Left renal pelvis (tissue), 4 donors: ENCODE data around the gene OSBPL3. TPM values are rescaled to one million over a fixed set of nuclear protein-coding genes. Genes with fewer than 3 reads are reported as not detected.

Experiments
- DNase-seq, 4 donors: peaks; one replicate each; pipeline ENCODE4 v3.0.0-alpha.2; 2013; ENCODE audit warnings: low read depth in 4 of 4, low spot score in 3 of 4
- polyA plus RNA-seq, 4 donors: library from polyadenylated mRNA; unstranded; fragments of 120-200 nt; gene quantifications; one replicate each; pipeline ENCODE4 v1.2.1, GENCODE V29; 2013; ENCODE audit not compliant: insufficient read length in 4 of 4

Gene OSBPL3
- polyA plus RNA-seq, 4 donors: 3.1 to 24.1 (median 21.2) TPM

GRCh38 chr7:24902276-24902675, 77.7 kb downstream of the OSBPL3 start:
- no peak for DNase-seq

DNA sequence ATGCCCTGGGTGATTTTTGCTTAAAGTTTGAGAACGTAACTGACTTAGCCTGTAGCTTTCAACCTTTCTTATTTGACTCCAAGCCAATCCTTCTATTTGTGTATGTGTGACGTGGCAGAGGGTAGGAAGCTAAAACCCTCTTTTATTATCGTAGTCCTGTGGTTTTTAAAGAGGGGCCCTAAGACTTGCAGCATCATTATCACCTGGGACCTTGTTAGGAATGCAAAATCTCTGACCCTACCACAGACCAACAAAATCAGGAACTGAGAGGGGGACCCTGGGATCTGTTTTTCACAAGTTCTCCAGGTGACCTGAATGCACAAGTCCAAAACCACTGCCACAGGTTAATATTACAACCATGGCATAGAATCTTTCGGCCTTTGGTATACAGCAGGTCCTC, 80.1 kb downstream of the OSBPL3 start:
- no peak for DNase-seq

DNA sequence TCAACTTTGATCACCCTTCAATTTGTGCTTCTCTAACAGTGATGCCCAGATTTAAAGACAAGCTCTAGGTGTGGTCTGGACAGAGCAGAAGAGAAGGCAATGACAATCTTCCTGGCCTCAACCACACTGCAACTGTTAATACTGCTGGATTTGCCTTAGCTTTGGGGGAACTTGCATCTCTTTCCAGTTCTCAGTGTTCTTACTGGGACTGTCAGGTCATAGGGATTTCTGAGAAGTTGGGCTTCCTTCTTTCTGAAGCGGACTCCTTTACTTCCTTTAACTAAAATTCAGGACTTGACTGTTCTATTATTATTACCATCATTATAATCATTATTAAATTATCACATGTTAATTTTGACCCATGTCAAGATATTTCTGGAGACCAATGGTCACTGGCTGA, 80.8 kb downstream of the OSBPL3 start:
- no peak for DNase-seq

GRCh38 chr7:24898691-24899090, 81.3 kb downstream of the OSBPL3 start:
- DNase-seq: no peak

DNA sequence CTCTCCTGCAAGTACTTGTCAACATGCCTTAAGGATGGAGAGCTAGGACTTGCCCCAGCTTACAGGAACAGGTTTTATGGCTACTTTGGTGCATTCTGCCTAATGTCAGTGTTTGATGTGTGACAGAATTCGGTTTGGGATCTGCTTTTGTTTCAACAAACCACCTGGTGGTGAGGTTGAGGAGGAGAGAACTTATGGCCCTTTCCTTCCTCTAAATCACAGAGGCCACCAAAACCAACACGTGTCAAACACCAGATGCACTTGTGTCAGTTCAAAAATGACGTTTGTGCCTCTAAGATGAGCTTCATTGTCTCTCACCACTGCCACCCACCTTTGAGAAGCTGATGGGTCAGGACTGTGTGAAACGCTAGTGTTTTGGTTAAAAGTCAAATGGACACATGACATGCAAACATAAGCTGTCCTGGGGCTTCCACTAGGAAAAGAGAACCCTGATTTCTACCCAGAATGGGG, 83.9 kb downstream of the OSBPL3 start:
- DNase-seq: no peak

DNA sequence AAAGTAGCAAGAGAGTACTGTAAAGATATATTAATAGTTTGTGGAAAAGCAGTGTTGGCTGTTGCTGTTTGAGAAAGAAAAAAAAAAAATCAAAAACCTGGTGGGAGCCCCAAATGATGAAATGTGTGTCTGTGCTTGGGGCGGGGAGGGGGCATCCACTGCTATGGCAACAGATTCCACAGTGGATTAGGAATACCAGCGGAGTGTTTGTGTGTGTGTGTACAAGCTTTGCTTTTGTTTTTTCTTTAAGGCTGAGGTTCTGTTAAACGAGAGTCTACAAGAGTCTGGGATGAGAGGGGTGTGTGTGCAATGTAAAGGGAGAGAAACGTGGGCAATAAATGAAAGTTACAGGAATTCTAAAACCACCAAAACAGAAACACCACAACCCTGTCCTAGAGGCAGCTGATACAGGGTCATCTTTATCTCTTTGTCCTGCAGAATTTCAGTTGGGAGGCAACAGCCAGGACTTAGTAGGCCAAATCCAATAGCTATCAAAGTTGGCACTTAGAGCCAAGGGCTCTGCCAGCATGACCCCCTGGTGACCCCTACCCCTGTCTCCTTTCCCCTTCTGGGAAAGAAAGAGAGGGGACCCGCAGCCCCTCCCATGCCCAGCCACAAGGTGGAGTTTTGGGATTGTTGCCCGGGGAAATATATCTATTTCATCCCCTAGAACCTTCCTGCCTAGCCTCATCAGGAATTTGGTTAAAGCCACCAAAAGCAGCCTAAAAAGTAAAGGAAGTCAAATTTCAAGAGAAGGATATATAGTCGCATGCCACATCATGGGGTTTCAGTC, 85.4 kb downstream of the OSBPL3 start:
- DNase-seq: no peak

DNA sequence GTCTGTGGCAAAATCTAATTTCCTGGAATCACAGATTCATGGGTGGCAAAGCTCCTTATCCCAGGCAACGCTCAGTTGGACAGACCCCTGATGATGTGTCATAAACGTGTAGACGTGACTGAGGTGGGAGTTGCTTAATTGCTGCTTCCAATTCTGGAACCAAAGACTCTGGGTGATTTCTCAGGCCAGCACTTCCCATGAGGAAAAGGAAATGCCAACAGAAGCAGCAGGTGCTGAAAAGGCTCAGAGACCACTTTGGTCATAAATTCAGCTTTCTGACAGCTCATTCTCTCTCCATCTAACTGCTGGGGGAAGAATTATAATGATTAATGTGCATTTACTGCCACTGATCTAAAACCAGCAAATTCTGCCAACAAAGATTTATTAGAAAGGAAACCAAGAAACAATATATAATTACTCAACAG, 88.7 kb downstream of the OSBPL3 start:
- DNase-seq: no peak

DNA sequence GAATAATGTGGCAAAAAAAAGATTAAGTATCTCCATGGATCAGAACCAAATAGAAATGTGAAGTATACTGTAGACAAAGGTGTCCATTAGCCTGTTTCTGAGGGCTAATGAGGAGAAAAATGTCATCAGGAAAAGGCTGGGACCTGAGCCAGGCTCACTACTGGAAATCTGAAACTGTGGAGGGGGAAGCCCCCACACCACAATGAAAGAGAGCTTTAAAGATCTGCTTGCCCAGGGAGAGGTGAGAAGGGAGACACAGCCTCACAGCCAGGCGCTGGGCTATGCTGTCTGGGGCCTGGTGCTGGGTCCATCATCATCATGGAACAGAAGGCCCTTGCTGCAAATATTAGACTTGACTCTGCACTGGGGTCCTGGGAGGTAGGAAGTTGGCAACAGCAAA, 90.4 kb downstream of the OSBPL3 start:
- no peak for DNase-seq

DNA sequence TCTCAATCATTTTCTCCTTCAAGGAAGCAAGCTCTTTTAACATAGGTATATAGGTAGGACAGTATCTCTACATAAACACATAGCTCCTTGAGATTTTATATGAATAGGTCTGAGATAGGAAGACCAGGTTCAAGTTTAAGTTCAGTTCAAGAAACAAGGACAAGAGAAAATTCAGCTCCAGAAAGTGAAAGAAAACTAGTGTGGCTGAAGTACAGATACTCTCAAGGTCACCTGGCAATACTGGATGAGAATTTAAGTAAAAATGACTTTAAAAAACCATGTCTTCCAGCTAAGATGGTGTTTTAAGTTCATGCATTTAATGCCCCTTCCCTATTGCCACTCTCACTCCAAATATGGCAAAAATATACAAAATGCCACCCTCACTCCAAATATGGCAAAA, 91.3 kb downstream of the OSBPL3 start:
- no peak for DNase-seq

- DNase-seq: no peak
These were observed 94.3 kb downstream of the OSBPL3 start for GRCh38 chr7:24885716-24886115.

DNA sequence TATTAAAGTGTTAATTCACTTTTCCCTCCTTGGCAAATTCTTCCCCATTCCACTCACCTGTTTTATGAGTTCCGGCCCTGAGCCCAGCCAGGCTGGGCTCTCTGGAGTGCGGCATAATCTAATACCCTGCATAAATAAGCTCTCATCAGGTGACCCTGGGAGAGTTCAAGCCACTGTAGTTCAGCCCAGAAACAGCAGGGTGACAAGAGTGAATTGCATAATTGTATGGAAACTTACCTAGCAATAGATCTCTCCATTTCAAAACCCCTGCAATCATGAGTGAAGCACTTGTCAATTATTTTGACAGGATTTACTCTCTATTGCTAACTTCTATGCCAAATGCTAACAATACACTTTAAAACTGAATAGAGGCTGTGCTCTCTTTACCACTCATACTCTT, 94.7 kb downstream of the OSBPL3 start:
- no peak for DNase-seq

DNA sequence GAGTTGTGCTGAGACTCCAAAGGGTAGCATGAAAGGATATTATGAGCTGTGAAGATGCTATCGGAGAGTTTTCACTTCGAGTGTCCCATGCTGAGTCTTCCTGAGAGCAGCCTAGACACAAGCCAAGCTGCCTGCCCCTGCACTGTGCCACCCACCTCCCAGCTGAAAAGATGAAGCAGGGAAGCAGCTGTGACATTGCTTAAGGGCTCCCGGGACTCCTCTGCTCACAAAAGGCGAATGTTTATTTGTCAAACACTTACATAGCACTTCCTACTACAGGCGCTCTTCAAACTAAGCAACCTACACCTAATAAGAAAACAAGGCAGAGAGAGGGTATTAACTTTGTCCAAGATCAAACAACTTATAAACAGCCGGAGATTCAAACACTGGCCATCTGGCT, 95.6 kb downstream of the OSBPL3 start:
- DNase-seq: no peak

- DNase-seq: no peak
These were observed 96.4 kb downstream of the OSBPL3 start for GRCh38 chr7:24883622-24884013.

- no peak for DNase-seq
These were observed 96.9 kb downstream of the OSBPL3 start for GRCh38 chr7:24882989-24883621.

GRCh38 chr7:24881623-24882022, 98.4 kb downstream of the OSBPL3 start:
- no peak for DNase-seq

DNA sequence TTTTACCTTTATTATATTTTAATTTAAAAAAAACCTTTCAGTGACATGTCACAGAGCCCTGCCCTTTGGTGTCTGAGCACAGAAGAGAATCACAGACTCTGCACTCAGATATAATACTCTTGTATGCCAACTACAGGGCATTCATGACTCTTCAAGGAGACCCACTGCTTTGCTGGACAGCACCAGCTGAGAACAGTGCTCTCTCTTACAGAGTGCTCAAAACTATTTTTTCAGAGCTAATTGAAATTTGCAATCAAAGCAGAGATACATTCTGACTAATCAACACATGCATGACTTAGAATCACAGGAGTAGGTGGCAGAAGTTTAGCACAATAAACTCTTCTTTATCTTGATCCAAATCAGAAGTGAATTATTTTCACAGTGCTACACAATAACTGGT, 99.1 kb downstream of the OSBPL3 start:
- DNase-seq: no peak

- no peak for DNase-seq
These were observed 100.7 kb downstream of the OSBPL3 start for GRCh38 chr7:24879291-24879690.

GRCh38 chr7:24877790-24878311, 102.1 kb downstream of the OSBPL3 start:
- no peak for DNase-seq

- no peak for DNase-seq
These were observed 105.2 kb downstream of the OSBPL3 start for GRCh38 chr7:24874791-24875190.

DNA sequence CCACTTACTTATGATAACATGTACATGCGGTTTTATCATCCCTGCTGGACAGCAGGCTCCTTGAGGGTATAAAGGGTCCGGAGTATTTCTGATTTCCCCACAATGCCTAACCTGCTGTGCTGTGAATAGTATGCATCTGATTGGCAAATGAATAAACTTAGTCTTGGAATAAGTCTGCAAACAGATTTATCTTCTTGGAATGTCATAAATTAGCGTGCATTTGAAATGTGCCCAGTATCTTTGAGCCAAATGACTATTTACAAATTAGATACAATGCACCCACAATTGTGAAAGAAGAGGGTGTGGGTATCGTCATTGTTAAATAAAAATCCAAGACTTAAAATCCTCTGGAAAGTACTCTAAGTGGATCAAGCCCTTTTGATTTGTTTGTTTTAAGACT, 106.0 kb downstream of the OSBPL3 start:
- no peak for DNase-seq

DNA sequence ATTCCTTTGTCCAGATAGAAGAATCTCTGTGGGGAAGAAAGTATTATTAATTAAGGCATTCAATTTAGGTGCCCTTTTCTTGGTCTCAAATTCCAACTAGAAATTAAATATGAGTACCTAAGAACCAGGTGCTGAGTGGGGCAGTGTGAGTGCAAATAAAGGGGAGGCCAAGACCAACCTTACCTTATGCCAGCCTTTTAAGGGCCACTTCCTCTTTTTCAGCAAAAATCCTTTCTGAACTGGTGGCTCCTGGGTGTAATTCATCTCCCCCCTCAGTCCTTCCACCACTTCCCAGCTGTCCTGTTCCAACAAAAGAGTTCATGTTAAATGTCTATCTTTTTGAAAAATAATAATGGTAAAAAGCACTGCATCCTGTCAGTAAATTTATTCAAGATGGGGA, 108.2 kb downstream of the OSBPL3 start:
- no peak for DNase-seq

DNA sequence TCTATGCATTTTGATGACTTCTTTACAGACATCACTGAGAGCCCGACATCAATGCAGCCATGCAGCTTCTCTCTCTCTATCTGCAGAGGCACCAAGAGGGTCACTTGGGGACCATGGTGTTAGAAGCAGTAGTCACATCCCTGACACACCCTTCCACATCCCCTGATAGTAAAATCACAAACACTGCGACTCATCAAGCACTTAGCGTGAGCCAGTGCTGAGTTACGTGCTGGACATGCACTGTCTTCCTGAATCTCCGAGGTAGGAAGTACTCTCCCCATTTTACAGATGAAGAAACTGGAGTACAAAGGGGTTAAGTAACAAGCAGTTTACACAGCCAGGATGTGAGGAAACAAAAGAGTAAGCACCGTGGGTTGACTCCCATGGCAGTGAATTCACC, 109.2 kb downstream of the OSBPL3 start:
- DNase-seq: no peak
